ENCODE data around the gene NDUFS8.

- TF ChIP-seq RBBP5 (conservative IDR thresholded peaks at IDR 0.05), result no peak
- no peak for TF ChIP-seq SMAD1 (IDR thresholded peaks at IDR 0.05; ENCODE audit: low read depth, partially characterized antibody)
- no peak for TF ChIP-seq EZH2 (IDR thresholded peaks at IDR 0.05; ENCODE audit: borderline replicate concordance, control insufficient read depth, low read depth, low read length)
- TF ChIP-seq, protein P1, sequence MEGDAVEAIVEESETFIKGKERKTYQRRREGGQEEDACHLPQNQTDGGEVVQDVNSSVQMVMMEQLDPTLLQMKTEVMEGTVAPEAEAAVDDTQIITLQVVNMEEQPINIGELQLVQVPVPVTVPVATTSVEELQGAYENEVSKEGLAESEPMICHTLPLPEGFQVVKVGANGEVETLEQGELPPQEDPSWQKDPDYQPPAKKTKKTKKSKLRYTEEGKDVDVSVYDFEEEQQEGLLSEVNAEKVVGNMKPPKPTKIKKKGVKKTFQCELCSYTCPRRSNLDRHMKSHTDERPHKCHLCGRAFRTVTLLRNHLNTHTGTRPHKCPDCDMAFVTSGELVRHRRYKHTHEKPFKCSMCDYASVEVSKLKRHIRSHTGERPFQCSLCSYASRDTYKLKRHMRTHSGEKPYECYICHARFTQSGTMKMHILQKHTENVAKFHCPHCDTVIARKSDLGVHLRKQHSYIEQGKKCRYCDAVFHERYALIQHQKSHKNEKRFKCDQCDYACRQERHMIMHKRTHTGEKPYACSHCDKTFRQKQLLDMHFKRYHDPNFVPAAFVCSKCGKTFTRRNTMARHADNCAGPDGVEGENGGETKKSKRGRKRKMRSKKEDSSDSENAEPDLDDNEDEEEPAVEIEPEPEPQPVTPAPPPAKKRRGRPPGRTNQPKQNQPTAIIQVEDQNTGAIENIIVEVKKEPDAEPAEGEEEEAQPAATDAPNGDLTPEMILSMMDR (IDR thresholded peaks at IDR 0.05 in 2 of 3, conservative IDR thresholded peaks at IDR 0.05 in 1 of 3; ENCODE audit: control insufficient read depth in 2 of 3, extremely low read depth in 1 of 3, insufficient read depth in 1 of 3, low read depth in 3 of 3, low read length in 3 of 3), result no peak
- no peak for TF ChIP-seq NFYB (IDR thresholded peaks at IDR 0.05; ENCODE audit: insufficient read depth, low read depth, low read length)
- no peak for TF ChIP-seq RAD21 (IDR thresholded peaks at IDR 0.05; ENCODE audit: insufficient read depth, low read depth, low read length)
- TF ChIP-seq RFX5 (IDR thresholded peaks at IDR 0.05; ENCODE audit: low read depth, low read length), result no peak
- no peak for TF ChIP-seq BRCA1 (IDR thresholded peaks at IDR 0.05; ENCODE audit: low read depth, low read length)
- TF ChIP-seq EP300 (IDR thresholded peaks at IDR 0.05; ENCODE audit: borderline replicate concordance in 1 of 2, control insufficient read depth in 1 of 2, low read depth in 2 of 2, low read length in 2 of 2), result no peak
These were observed 31.3 kb upstream of the NDUFS8 start for GRCh38 chr11:67999201-67999629.

Data from GM12878 (cell line).